Esophagus squamous epithelium (tissue), 4 donors: ENCODE results near the gene IL17RE.

Experiments
- CTCF ChIP-seq, 6 experiments: fragments of 450-650 bp in 4 of 6; fragments of 200-600 bp in 2 of 6; sonication (generic) in 2 of 6; IDR thresholded peaks; one replicate each; pipeline ENCODE4 v1.5.1; 2016 to 2019; ENCODE audit warnings: antibody characterized with exemption in 6 of 6, mild to moderate bottlenecking in 4 of 6, moderate library complexity in 4 of 6
- POLR2A ChIP-seq, 4 donors: fragments of 450-650 bp; IDR thresholded peaks; one replicate each; pipeline ENCODE4 v1.6.1; 2017; ENCODE audit warnings: antibody characterized with exemption in 4 of 4, mild to moderate bottlenecking in 4 of 4, moderate library complexity in 3 of 4

GRCh38 chr3:9938966-9939365 lies 36.3 kb downstream of the IL17RE start:
- TF ChIP-seq CTCF (IDR thresholded peaks at IDR 0.05) (no peak), POLR2A (IDR thresholded peaks at IDR 0.05) (no peak)
